ENCODE data around the gene TTC4. TPM values are rescaled to one million over a fixed set of nuclear protein-coding genes. Genes with fewer than 3 reads are reported as not detected.

TTC4 gene
- total RNA-seq, 4 donors from 2014 or later = 15.5 to 37.4 (median 24.6) TPM

DNA sequence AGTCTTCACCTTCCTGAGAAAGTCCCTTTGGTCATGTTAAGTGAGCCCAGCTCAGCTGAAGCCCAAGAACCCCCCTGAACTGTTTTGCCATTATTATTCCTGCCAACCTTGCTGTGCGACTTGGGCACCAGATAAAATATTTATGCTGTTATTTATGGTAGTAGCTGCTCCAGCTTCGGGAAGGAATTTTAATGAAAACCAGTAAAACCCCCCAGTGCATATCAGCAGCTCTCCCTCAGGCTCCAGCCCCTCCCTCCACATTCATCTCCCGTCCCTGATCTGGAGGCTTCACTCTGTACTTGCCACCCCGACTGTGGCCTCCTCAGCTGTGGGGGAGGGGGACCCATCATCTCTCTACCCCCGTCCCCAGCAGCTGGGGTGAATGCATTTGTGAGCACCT, 72.8 kb downstream of the TTC4 start:
- TF ChIP-seq, protein P1, sequence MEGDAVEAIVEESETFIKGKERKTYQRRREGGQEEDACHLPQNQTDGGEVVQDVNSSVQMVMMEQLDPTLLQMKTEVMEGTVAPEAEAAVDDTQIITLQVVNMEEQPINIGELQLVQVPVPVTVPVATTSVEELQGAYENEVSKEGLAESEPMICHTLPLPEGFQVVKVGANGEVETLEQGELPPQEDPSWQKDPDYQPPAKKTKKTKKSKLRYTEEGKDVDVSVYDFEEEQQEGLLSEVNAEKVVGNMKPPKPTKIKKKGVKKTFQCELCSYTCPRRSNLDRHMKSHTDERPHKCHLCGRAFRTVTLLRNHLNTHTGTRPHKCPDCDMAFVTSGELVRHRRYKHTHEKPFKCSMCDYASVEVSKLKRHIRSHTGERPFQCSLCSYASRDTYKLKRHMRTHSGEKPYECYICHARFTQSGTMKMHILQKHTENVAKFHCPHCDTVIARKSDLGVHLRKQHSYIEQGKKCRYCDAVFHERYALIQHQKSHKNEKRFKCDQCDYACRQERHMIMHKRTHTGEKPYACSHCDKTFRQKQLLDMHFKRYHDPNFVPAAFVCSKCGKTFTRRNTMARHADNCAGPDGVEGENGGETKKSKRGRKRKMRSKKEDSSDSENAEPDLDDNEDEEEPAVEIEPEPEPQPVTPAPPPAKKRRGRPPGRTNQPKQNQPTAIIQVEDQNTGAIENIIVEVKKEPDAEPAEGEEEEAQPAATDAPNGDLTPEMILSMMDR (IDR thresholded peaks at IDR 0.05) = no peak
- no peak for ATAC-seq (ENCODE audit: low FRiP score)
- DNase-seq (ENCODE audit: low spot score) = no peak

DNA sequence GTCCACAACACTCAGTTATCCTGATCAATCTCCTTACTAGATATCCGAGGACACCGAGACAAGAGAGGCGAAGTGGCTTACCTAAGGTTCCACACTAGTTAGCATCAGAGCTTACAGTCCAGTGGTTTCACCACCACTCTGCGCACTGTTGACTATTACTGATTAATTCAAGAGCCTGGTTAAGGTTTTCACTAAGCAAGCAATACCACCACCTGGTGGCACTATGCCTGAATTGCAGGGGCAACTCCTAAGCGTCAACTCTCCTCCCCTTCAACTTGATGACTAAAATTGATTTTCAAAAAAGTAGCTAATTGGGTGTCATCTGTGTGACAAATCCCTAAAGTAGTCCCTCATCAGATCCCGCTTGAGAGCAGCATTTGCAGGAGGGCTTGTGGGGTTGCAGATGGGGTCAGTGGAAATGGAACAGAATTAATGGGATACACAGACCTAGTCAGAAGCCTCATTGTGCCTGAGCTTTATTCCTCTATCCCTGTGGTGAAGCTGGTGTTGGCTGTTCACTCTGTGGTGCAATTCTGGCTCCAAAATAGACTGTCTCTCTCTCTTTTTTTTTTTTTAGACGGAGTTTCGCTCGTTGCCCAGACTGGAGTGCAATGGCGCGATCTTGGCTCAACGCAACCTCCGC, 76.3 kb downstream of the TTC4 start:
- DNase-seq (ENCODE audit: low spot score) (no peak), ATAC-seq (ENCODE audit: low FRiP score) (no peak)
- TF ChIP-seq, protein P1 (IDR thresholded peaks at IDR 0.05) = no peak

Other genes starting within 250 kb of the TTC4 start
- gene ACOT11, start 167.6 kb upstream of the TTC4 start, total RNA-seq = 1 to 10 TPM; 1.4 to 3.8 (median 3.2) TPM
- gene FAM151A, start 92.3 kb upstream of the TTC4 start, total RNA-seq = under 1 TPM in 2 of 4 donors, not detected in 2; 0.19 to 0.72 TPM
- 1 to 10 TPM in 3 of 4 donors, under 1 TPM in 1; 0.82 to 2.2 (median 1.4) TPM for gene MROH7, start 74.1 kb upstream of the TTC4 start, total RNA-seq
- 1 to 10 TPM; 1.4 to 4.6 (median 2.0) TPM for gene PARS2, start 48.7 kb downstream of the TTC4 start, total RNA-seq
- 1 to 10 TPM in 2 of 4 donors, under 1 TPM in 1, not detected in 1; 0.88 to 1.7 (median 1.1) TPM for gene TTC22, start 85.5 kb downstream of the TTC4 start, total RNA-seq
- 100 to 1,000 TPM in 2 of 4 donors, 10 to 100 TPM in 2; 64.9 to 181 (median 125) TPM for gene DHCR24, start 171.3 kb downstream of the TTC4 start, total RNA-seq

Data from omental fat pad (tissue), 4 donors.